Uterus (tissue), 2 donors: ENCODE data around the gene TMEM141.

Source experiments
- CTCF ChIP-seq, 4 experiments: fragments of 200-600 bp in 2 of 4; fragments of 450-650 bp in 2 of 4; sonication (generic) in 2 of 4; IDR thresholded peaks; one replicate each; pipeline ENCODE4 v1.5.1; 2016 to 2019; ENCODE audit warnings: antibody characterized with exemption in 4 of 4, mild to moderate bottlenecking in 2 of 4, moderate library complexity in 1 of 4
- POLR2A ChIP-seq, 2 donors: fragments of 450-650 bp; IDR thresholded peaks; one replicate each; pipeline ENCODE4 v1.6.1; 2016; ENCODE audit warnings: antibody characterized with exemption in 2 of 2, mild to moderate bottlenecking in 1 of 2, moderate library complexity in 1 of 2

- no peak for TF ChIP-seq CTCF (IDR thresholded peaks at IDR 0.05)
- TF ChIP-seq POLR2A (IDR thresholded peaks at IDR 0.05), result no peak
These were observed 14.9 kb downstream of the TMEM141 start for GRCh38 chr9:136806067-136806466.
